Renal cortical epithelial cell (primary cell): ENCODE results near the gene BUD31. TPM values are rescaled to one million over a fixed set of nuclear protein-coding genes. Genes with fewer than 3 reads are reported as not detected.

Experiments used
- DNase-seq: peaks from one replicate; pipeline ENCODE4 v3.0.0-alpha.2; 2011; ENCODE audit warnings: low read depth
- total RNA-seq: library from RNA; depleted of rRNA; stranded (reverse); fragments of >200 nt; gene quantifications from 2 replicates; pipeline ENCODE4 v1.2.3, GENCODE V29; 2014

BUD31 gene
- total RNA-seq, 1 donor from 2014 or later: 77.7 TPM

DNA sequence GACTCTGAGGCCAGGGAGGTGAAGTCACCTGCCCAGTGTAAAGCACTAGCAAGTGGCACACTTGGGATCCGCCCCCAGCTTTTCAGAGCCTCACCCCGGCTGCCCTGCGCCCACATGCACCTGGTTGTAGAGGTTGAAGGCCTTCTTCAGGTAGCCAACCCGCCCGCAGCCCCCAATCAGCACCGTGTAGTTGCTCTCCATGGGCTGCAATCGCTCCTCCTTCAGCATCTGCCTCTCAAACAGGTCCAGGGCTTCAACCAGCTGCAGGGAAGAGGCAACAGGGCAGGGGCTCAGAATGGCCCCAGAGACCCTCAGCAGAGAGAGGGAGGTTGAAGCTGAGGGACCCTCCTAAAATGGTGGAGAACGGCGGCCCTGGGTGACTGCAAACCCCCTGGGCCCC, 24.4 kb downstream of the BUD31 start:
- no peak for DNase-seq

DNA sequence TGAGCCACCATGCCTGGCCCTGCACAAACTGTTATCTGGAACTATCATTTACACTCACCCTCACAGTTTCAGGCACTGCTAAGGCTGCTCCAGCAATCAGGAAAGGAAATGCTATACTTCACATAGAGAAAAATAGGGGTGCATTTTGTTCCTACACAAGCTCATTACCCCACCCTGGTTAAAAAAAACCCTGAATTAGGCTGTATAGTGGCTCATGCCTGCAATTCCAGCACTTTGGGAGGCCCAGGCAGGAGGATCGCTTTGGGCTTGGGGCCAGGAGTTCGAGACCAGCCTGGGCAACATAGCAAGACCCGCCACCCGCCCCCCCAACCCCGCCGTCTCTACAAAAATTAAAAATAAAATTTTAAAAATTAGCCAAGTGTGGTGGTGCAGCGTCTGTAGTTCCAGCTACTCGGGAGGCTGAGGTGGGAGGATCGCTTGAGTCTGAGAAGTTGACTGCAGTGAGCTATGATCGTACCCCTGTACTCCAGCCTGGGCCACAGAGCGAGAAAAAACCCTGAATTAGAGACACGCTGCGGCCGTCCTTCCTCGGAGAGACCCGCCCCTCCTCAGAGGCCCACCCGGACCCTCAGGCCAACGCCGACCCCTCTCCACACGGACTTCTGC, 29.3 kb downstream of the BUD31 start:
- no peak for DNase-seq

DNA sequence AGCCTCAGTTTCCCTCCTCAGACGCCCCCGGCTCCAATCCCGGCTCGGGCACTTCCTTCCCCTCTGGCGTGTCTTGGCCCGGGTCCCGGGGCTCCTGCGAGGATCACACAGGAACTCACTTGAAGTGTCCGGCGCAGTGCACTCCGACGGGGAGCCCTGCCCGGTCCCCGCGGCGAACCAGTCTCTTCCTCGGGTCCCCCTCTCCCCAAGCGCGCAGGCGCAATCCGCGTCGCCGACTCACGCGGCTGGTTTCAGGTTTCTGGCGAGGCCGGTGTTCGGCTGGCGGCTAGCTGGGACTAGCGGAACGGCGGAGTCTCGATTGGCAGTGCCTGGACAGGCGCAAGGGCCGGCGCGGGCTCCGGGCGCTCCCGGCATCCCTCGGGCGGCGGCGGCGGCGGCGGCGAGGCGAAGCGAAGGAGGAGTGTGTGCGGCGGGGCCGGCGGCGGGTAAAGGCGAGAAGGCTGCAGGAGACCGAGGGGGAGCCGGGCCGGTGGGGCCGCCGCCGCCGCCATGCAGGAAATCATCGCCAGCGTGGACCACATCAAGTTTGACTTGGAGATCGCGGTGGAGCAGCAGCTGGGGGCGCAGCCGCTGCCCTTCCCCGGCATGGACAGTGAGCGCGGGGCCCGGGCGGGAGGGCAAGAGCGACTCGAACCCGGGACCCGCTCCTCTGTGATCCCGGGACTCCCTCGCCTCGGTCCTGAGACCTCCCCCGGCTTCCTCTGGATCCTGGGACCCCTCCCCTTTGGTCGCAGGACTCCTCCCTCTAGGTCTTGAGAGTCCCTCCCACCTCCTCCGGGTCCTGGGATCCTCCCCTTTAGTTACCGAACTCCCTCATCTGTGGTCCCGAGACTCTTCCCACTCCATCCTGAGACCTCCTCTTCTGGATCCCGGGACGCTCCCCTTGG, 30.1 kb downstream of the BUD31 start, which contains the start of the genes CPSF4 and PTCD1:
Gene CPSF4 (plus strand): TSS at position 371 of the 908 bp plus-strand sequence. CDS start 140 bp downstream, at position 511.
Gene PTCD1 (minus strand): TSS at position 226 of the 908 bp plus-strand sequence. CDS start 3,556 bp downstream, outside the sequence.
- DNase-seq: peak; percentile 87

GRCh38 chr7:99440195-99440594, 31.4 kb downstream of the BUD31 start:
- DNase-seq: no peak

DNA sequence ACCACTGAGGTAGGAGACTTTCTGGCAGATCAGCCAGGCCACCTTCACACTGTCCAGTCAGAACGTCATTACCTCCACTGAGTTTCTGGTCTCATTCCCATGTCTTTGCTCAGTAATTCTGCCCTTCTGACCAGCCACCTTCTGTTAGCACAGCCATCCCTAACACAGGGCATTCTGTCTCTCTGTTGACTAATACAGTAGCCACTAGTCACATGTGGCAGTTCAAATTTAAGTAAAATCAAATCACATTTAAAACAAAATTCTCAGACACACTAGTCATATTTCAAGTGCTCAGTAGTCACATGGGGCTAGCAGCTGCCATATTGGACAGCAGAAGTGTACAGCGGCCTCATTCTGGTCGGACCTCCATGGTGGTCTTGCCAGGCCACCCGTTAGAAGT, 37.3 kb downstream of the BUD31 start:
- DNase-seq: no peak

- no peak for DNase-seq
Observed at GRCh38 chr7:99447943-99448342, 39.2 kb downstream of the BUD31 start.

DNA sequence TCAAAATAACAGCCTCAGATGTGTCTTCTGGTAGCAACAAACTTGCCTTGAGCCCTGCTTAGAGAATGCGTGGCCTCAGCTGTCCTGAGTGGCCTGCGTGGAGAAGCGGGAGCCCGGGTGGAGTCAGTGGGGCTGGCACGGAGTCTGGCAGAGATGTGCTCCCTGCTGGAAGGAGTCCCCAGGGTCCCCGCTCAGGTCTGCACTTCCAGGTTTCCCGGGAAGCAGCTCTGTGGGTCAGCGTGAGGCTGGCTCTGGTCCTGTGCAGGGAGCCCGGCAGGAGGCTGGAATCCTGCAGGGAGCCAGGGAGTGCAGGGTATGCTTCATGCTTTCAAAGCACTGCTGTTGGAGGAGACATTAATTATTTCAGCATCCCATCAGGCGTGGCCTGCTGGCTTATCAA, 40.1 kb downstream of the BUD31 start:
- DNase-seq: no peak

- DNase-seq: no peak
Observed at GRCh38 chr7:99449326-99449725, 40.6 kb downstream of the BUD31 start.

DNA sequence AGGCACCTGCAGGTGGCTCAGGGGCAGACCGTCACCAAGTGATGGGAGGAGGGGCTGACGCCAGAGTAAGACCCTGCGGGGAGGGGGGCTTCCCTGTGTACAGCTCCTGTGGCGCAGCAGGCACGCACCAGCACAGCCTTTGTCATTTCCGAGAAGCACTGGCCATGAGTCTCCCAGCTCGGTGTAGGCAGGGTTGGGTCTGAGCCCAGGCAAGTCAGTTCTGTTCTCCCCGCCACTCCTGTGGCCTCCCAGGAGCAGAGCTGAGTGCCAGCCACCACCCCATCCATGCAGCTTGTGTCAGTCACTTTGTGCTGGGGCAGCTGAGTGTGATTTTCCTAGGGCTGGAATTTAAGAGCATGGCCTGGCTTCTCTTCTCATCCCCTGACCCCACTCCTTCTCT, 43.2 kb downstream of the BUD31 start:
- no peak for DNase-seq

DNA sequence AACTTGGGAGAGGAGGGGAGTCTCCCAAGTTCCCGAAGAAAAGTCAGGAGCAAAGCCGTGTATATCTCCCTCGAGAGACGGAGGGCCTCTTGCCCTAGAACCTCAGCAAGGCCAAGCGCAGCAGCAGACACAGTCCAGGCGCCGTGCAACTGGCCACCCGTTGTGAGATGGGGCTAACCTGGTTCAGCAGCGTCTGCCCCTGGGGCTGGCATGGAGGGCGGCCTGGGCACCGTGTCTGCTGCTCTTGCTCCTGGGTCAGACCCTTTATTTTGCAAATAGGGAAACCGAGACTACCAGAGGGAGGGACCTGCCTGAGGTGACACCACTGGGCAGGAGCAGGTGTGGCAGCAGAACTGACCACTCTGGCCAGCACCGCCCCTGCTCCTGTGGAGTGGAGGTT, 43.8 kb downstream of the BUD31 start:
- no peak for DNase-seq

- DNase-seq: no peak
Observed at GRCh38 chr7:99453105-99453504, 44.3 kb downstream of the BUD31 start.

DNA sequence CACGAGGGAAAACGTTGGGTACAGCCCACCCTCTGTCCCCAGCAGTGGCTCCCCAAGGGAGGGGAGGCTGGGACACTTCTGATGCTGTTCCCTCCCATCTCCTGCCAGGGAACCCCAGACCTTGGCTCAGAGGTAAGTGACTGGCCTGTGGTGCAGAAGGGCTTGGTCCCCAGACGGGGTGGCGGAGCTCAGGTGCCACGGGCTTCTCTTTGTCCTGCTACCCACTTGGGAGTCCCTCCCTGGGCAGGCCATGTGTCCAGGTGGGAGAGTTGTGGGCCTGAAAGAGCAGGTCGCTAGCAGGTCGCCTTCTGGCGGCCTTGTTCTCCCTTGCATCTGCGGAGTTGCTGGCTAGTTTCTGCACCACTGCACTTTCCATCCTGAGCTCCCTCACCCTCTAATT, 47.1 kb downstream of the BUD31 start:
- no peak for DNase-seq

DNA sequence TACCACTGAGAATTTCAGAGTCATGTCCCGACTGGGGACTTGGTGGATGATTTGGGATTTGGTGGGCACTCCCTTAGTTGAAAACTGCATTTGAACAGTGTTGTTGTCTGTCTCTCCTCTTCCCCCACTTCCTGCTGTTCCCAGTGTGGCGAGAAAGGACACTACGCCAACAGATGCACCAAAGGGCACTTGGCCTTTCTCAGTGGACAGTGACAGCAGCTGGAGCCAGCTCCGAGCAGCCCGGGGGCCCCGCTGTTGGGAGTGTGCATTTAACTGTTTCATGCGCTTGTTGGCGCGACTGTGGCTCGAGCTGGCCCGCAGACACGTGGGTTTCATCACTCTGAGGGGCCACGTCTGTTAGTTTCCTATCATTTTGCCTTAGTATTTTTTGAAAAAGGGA, 47.5 kb downstream of the BUD31 start:
- no peak for DNase-seq

DNA sequence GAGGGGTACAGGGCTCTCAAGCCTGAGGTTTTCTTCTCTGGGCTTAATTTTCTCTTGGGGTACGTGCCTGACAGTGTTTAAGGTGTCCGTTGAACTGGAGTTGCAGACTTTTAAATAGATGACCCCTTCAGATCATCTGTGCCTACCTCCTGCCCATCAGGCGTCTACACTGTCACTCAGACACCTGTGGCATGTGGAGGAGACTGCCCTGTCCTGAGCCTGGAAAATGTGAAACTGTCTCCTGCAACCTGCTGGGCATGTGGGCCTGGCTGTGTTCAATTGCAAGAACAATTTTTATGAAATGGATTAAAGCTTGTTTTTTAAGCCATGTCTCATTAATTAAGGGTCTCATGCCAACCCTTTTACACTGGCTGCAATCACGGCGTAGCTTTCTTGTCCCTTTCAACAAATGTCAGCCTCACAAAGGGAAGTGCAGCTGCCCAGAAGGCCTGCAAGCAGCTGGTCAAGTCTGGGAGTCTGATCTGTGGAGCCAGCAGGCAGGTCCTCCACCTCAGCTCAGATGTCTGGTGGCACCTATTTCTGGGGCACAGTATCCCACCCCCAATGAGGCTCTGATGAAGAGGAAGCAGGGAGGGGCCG, 48.4 kb downstream of the BUD31 start:
- no peak for DNase-seq

DNA sequence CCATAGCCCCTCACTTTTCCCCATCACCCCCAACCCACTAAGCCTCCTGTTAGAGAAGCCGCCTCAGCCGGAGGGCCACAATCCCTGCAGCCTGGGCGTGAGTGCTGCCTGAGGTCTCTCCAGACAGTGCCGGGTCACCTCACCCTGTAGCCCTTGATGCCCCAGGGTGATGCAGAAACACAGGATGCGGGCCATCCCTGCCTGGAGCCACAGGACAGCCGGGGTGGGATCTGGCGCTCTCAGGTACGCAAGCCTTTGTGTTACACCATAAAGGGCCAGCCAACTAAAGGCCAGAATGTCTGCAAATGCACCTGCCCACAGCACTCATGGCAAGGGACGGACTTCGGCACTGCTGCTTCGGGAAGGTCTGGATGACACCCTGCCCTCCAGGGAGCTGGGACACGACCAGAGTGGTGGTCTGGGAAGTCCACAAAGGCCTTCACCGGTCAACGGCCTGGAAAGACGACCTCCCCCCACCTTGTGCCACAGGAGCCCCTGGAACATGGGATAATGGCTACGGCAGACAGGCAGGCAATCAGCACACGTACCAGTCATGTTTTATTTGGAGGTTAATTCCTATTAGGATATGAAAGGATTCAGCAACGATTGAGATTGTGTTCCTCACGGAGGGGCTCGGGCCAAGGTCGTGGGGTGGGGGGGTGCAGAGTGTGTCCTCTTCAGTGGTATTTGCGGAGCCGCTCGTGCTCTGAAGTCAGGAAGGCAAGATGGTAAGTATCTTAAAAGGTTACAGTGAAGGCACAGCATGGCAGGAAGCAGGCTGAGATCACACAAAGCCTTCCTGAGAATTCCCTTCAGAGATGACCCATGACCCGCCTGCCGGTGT, 49.1 kb downstream of the BUD31 start:
- no peak for DNase-seq

- DNase-seq: no peak
Observed at GRCh38 chr7:99459087-99459486, 50.3 kb downstream of the BUD31 start.

DNA sequence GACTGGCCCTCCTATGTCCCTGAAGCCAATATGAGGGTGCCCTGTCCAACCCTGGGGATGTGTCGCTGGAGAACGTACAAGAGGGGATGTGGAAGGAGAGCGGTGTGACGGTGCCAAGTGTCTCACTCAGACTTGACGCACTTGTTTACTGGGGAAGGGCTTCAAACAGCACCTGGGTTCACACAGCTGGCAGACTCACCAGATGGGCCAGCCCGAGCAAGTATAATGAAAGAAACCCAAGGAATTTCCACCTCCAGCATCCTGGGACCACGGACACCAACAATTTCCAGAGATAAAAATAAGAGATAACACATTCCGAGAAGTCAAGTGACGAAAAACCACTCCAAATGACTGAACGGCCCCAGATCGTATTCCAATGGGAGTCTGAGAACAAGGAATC, 51.9 kb downstream of the BUD31 start:
- no peak for DNase-seq

DNA sequence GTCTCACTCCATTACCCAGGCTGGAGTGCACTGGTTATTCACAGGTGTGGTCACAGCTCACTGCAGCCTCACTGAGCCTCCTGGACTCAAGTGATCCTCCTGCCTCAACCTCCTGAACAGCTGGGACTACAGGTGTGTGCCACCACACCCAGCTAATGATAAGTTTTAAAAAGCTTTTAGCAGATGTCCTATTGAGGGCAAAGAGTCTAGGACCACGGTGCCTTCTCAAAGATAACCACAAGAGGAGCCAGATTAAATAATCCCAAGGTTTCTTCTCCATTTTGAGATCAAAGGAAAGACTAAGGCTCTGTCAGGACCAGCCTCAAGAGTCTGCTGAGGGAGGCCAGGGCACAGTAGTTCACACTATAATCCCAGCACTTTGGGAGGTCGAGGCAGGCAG, 52.5 kb downstream of the BUD31 start:
- no peak for DNase-seq

DNA sequence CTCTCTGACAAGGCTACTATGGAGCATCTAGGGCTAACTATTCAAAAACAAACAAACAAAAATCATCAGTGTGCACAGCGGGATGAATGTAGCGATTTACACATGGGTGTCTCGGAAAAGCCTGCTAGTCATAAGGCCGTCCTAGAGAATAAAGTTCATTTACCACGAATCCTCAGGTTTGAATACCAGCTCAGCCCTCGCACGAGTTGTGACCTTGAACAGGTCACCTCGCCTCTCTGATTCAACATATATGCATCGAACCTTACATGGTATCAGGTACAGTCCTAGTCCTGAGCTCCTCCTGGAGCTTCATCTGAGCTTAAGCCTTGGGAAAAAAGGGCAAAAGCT, 56.6 kb downstream of the BUD31 start:
- DNase-seq: peak; percentile 5

- no peak for DNase-seq
Observed at GRCh38 chr7:99468336-99468918, 59.7 kb downstream of the BUD31 start.
